ENCODE measurements around the gene KIF1A.
"Not testable (repeated sequence)": the region's sequence is repeated elsewhere in the genome, so short reads cannot be mapped to it uniquely, and the experiment has no call there.

The KIF1A gene

GRCh38 chr2:240846873-240847595, 27.0 kb upstream of the KIF1A start:
- DNase-seq (ENCODE audit: low read depth, low spot score): no peak

GRCh38 chr2:240846309-240846708, 26.3 kb upstream of the KIF1A start:
- not testable (repeated sequence) for DNase-seq (ENCODE audit: low read depth, low spot score)

GRCh38 chr2:240840435-240841060, 20.5 kb upstream of the KIF1A start:
- DNase-seq (ENCODE audit: low read depth, low spot score): peak; percentile 88

GRCh38 chr2:240839152-240840143, 19.4 kb upstream of the KIF1A start:
- DNase-seq (ENCODE audit: low read depth, low spot score): no peak

- DNase-seq (ENCODE audit: low read depth, low spot score): no peak
Measured at GRCh38 chr2:240837621-240838020, 17.6 kb upstream of the KIF1A start.

- DNase-seq (ENCODE audit: low read depth, low spot score): no peak
Measured at GRCh38 chr2:240836781-240837467, 16.9 kb upstream of the KIF1A start.

- no peak for DNase-seq (ENCODE audit: low read depth, low spot score)
Measured at GRCh38 chr2:240835528-240835927, 15.5 kb upstream of the KIF1A start.

GRCh38 chr2:240834377-240834975, 14.5 kb upstream of the KIF1A start:
- no peak for DNase-seq (ENCODE audit: low read depth, low spot score)

GRCh38 chr2:240833724-240834285, 13.8 kb upstream of the KIF1A start:
- no peak for DNase-seq (ENCODE audit: low read depth, low spot score)

GRCh38 chr2:240832921-240833494, 13.0 kb upstream of the KIF1A start:
- DNase-seq (ENCODE audit: low read depth, low spot score): no peak

GRCh38 chr2:240832205-240832727, 12.2 kb upstream of the KIF1A start:
- peak; percentile 98 for DNase-seq (ENCODE audit: low read depth, low spot score)

GRCh38 chr2:240831594-240832204, 11.7 kb upstream of the KIF1A start:
- DNase-seq (ENCODE audit: low read depth, low spot score): peak; percentile 46

GRCh38 chr2:240825476-240825875, 5.5 kb upstream of the KIF1A start:
- no peak for DNase-seq (ENCODE audit: low read depth, low spot score)

GRCh38 chr2:240823449-240824336, 3.7 kb upstream of the KIF1A start:
- DNase-seq (ENCODE audit: low read depth, low spot score): no peak

GRCh38 chr2:240822280-240822847, 2.3 kb upstream of the KIF1A start:
- no peak for DNase-seq (ENCODE audit: low read depth, low spot score)

GRCh38 chr2:240821429-240821778, 1.4 kb upstream of the KIF1A start:
- no peak for DNase-seq (ENCODE audit: low read depth, low spot score)

GRCh38 chr2:240820607-240821428, 799 bp upstream of the KIF1A start:
- DNase-seq (ENCODE audit: low read depth, low spot score): peak; percentile 45

All from ELF-1 (cell line).